Measurements from ENCODE around the gene MICAL2. TPM values are rescaled to one million over a fixed set of nuclear protein-coding genes. Genes with fewer than 3 reads are reported as not detected.

Gene MICAL2
- total and polyA plus RNA-seq, 2 of the 8 experiments (the other 6 are each of a cell fraction or from before 2014, with no cell fraction given): 1.3 to 4.1 TPM

- TF ChIP-seq CHD7 (IDR thresholded peaks at IDR 0.05; ENCODE audit: insufficient replicate concordance, low read length) (no peak), EGR1 (IDR thresholded peaks at IDR 0.05; ENCODE audit: borderline replicate concordance, low read depth, low read length) (no peak), ATF3 (IDR thresholded peaks at IDR 0.05; ENCODE audit: insufficient read depth, low read depth, low read length) (no peak)
Observed at GRCh38 chr11:12137938-12138731, 27.7 kb downstream of the MICAL2 start (continued).

Data from H1 (cell line).